ENCODE results near the gene PTPRD.

PTPRD gene

GRCh38 chr9:10052916-10053315 is 559.9 kb downstream of the PTPRD start:
- no peak for ATAC-seq (replicated peaks; ENCODE audit: extremely low read depth, poor library complexity, severe bottlenecking)
- no peak overlapping the region for H3K4me3 Mint-ChIP-seq

GRCh38 chr9:10052181-10052580 is 560.6 kb downstream of the PTPRD start:
- Mint-ChIP-seq H3K4me3 (no peak overlapping the region), H3K27me3 (no peaks in the 10 kb centered on the region), H3K27ac (ENCODE audit: low read depth) (no peak overlapping the region), H3K9me3 (peaks cover 6% of the 10 kb centered on the region), H3K4me1 (no peaks in the 10 kb centered on the region), H3K36me3 (ENCODE audit: insufficient read depth) (no peaks in the 10 kb centered on the region)
- ATAC-seq (replicated peaks; ENCODE audit: extremely low read depth, poor library complexity, severe bottlenecking) (no peak), DNase-seq (ENCODE audit: low spot score in 2 of 2) (no peak)

More at GRCh38 chr9:10052916-10053315, 559.9 kb downstream of the PTPRD start:
- Mint-ChIP-seq H3K4me1 (no peaks in the 10 kb centered on the region), H3K9me3 (peaks cover 6% of the 10 kb centered on the region), H3K27ac (ENCODE audit: low read depth) (no peak overlapping the region), H3K36me3 (ENCODE audit: insufficient read depth) (no peaks in the 10 kb centered on the region), H3K27me3 (no peaks in the 10 kb centered on the region)
- DNase-seq (ENCODE audit: low spot score in 2 of 2): no peak

DNA sequence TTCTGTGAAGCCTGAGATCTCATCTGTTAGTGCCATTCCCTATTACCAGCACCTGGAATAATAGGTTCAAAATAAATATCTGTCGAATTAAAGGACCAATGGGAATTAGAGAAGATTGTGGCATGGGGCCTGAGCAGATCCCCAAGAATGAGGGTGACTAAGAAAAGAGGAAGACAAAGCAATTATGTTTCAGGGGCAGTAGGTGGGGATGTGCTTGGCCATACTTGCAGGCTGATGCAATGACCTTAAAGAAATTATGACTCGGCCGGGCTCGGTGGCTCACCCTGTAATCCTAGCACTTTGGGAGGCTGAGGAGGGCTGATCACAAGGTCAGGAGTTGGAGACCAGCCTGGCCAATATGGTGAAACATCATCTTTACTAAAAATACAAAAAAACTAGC is 562.8 kb downstream of the PTPRD start:
- DNase-seq (ENCODE audit: low spot score in 2 of 2) (no peak), ATAC-seq (replicated peaks; ENCODE audit: extremely low read depth, poor library complexity, severe bottlenecking) (no peak)
- Mint-ChIP-seq H3K9me3 (peaks cover 6% of the 10 kb centered on the region), H3K4me1 (no peaks in the 10 kb centered on the region), H3K36me3 (ENCODE audit: insufficient read depth) (no peaks in the 10 kb centered on the region), H3K27ac (ENCODE audit: low read depth) (no peak overlapping the region), H3K4me3 (no peak overlapping the region), H3K27me3 (no peaks in the 10 kb centered on the region)

DNA sequence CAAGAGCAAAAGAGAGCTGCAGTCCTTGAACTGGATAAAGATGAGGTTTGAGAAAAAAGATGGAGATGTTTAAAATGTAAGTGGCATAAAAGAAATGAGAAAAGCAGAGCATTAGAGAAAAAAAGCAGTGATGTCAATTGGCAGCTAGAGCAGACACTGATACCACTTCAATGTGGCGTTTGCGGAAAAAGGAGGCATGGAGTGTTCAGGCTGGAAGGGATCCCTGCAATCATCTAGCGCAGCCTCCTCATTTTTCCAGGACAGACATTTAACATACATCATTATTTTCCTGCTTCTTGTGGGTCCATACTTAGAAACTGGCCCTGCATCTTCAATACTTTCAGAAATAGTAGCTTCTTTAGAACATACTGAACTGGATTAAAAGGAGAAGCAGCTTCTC is 563.8 kb downstream of the PTPRD start:
- DNase-seq (ENCODE audit: low spot score in 2 of 2): no peak
- Mint-ChIP-seq H3K9me3 (peaks cover 6% of the 10 kb centered on the region), H3K27ac (ENCODE audit: low read depth) (no peak overlapping the region), H3K4me3 (no peak overlapping the region), H3K4me1 (no peaks in the 10 kb centered on the region), H3K27me3 (no peaks in the 10 kb centered on the region), H3K36me3 (ENCODE audit: insufficient read depth) (no peaks in the 10 kb centered on the region)
- no peak for ATAC-seq (replicated peaks; ENCODE audit: extremely low read depth, poor library complexity, severe bottlenecking)

DNA sequence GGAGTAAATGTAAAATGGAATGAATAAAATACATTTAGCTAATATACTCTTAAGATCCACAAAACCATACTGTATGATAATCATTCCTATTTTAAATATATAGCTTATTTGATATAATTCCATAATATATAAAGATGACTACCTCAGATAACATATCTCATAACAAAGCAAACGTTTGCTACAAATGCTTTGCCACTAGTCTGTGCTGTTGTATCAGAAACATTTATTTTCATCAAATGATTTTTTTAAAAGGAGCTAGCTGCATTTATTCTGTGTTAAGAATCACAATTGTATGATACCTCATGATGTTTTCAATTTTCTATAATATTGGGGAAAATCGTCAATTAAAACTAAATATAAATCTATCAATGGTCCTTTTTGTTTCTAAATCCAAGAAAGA is 567.2 kb downstream of the PTPRD start:
- ATAC-seq (replicated peaks; ENCODE audit: extremely low read depth, poor library complexity, severe bottlenecking) (no peak), DNase-seq (ENCODE audit: low spot score in 2 of 2) (no peak)
- Mint-ChIP-seq H3K27me3 (no peaks in the 10 kb centered on the region), H3K4me1 (no peaks in the 10 kb centered on the region), H3K36me3 (ENCODE audit: insufficient read depth) (no peaks in the 10 kb centered on the region), H3K9me3 (peaks cover 5% of the 10 kb centered on the region), H3K4me3 (no peak overlapping the region), H3K27ac (ENCODE audit: low read depth) (no peak overlapping the region)

DNA sequence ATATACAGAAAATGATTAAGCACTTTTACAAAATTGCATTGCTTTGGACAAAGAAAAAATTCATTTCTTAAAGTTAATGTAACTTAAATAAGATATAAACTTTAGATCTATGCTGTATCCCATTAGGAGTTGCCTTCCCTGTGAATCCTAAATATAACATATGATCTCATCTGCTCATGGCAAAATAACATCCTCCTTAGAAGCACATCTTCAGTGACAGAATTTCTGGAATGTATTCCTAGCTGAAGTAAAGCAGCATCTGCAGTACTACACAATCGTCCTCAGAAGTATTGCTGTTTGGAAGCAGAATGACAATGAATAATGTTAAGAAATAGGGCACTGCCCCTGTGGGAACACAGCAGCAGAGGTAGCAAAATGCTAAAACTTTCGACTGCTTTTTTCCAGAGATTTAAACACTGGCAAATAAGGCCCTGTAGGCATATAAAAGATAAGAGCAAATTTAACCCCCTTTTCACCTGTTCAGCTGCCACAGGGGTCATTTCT is 571.0 kb downstream of the PTPRD start:
- ATAC-seq (replicated peaks; ENCODE audit: extremely low read depth, poor library complexity, severe bottlenecking): no peak
- Mint-ChIP-seq H3K9me3 (peaks cover 16% of the 10 kb centered on the region), H3K4me1 (no peaks in the 10 kb centered on the region)

DNA sequence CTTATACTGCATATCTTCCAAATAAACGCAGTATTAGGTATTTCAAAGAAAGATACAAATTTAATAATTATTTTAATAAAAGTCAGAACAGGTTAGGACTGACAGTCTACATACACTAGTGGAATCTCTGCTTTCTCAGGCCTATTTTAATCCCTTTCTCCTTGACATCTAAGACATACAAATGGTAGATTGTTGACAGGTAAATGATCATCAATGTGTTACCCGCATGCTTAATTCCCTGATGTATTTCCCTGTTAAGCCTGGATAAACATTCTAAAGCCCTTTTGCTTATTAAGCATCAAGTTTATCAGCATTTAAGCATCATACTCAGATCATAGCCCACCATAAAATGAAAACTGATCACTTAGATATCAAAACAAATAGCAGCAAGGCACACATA is 576.7 kb downstream of the PTPRD start:
- H3K36me3 Mint-ChIP-seq (ENCODE audit: insufficient read depth): no peaks in the 10 kb centered on the region
- DNase-seq (ENCODE audit: low spot score in 2 of 2) (no peak), ATAC-seq (replicated peaks; ENCODE audit: extremely low read depth, poor library complexity, severe bottlenecking) (no peak)
- H3K4me3 Mint-ChIP-seq: no peak overlapping the region
- peaks cover 23% of the 10 kb centered on the region for H3K9me3 Mint-ChIP-seq
- H3K4me1 Mint-ChIP-seq: no peaks in the 10 kb centered on the region
- no peak overlapping the region for H3K27ac Mint-ChIP-seq (ENCODE audit: low read depth)
- H3K27me3 Mint-ChIP-seq: no peaks in the 10 kb centered on the region

More for the DNA sequence above, 571.0 kb downstream of the PTPRD start:
- no peak for DNase-seq (ENCODE audit: low spot score in 2 of 2)
- Mint-ChIP-seq H3K27me3 (no peaks in the 10 kb centered on the region), H3K36me3 (ENCODE audit: insufficient read depth) (no peaks in the 10 kb centered on the region), H3K4me3 (no peak overlapping the region), H3K27ac (ENCODE audit: low read depth) (no peak overlapping the region)

- H3K36me3 Mint-ChIP-seq (ENCODE audit: insufficient read depth): no peaks in the 10 kb centered on the region
Observed at GRCh38 chr9:10032166-10032565, 580.6 kb downstream of the PTPRD start.

DNA sequence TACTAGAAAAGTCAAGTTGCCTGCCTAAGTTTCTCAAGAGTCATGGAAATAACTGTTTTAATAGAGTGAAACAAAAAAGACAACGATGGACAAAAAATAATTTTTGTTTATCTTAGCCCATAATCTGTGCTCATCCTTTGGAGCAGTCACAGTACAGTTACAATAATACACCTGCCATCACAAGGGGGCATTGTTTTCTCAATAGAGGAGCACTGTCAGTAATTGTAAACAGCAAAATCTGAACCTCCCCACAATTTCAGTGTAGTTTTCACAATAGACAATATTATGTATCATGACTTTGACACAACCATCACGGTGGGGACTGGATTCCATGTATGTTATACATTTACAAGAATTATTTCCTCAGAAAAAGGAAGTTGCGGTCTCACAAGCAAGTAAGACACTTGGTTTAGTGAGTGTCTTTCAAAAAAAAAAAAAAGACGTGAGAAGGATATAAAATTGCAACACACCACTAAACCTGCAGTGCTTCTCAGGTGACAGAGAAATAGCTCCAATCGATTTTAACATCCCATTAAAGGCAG is 586.3 kb downstream of the PTPRD start:
- no peak overlapping the region for H3K4me3 Mint-ChIP-seq
- no peaks in the 10 kb centered on the region for H3K27me3 Mint-ChIP-seq

More at GRCh38 chr9:10032166-10032565, 580.6 kb downstream of the PTPRD start:
- H3K4me1 Mint-ChIP-seq: no peaks in the 10 kb centered on the region
- H3K27me3 Mint-ChIP-seq: no peaks in the 10 kb centered on the region
- H3K27ac Mint-ChIP-seq (ENCODE audit: low read depth): no peak overlapping the region
- no peak for DNase-seq (ENCODE audit: low spot score in 2 of 2)
- no peak overlapping the region for H3K4me3 Mint-ChIP-seq
- no peak for ATAC-seq (replicated peaks; ENCODE audit: extremely low read depth, poor library complexity, severe bottlenecking)
- peaks cover 19% of the 10 kb centered on the region for H3K9me3 Mint-ChIP-seq

DNA sequence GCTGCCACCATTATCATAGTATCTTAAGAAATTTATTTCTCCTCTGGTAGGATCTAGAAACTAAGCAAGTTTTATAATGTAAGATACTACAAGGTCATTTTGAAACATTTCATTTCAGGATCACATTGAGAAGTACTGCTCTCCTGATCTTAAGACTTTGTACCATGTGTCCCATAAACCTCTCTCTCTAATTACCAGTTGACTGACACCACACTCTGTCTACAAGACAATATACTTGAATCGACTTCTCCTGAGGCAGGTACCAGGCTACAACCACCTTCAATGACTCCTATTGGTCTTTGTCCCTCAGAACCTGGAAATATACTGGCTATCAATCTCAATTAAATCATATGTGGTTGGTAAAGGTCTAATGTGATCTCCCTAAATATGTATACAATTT is 597.0 kb downstream of the PTPRD start:
- no peaks in the 10 kb centered on the region for H3K4me1 Mint-ChIP-seq
- no peak overlapping the region for H3K4me3 Mint-ChIP-seq
- H3K27ac Mint-ChIP-seq (ENCODE audit: low read depth): no peak overlapping the region
- H3K9me3 Mint-ChIP-seq: no peaks in the 10 kb centered on the region
- DNase-seq (ENCODE audit: low spot score in 2 of 2) (no peak), ATAC-seq (replicated peaks; ENCODE audit: extremely low read depth, poor library complexity, severe bottlenecking) (no peak)
- H3K36me3 Mint-ChIP-seq (ENCODE audit: insufficient read depth): no peaks in the 10 kb centered on the region
- no peaks in the 10 kb centered on the region for H3K27me3 Mint-ChIP-seq

More for the DNA sequence above, 586.3 kb downstream of the PTPRD start:
- DNase-seq (ENCODE audit: low spot score in 2 of 2) (no peak), ATAC-seq (replicated peaks; ENCODE audit: extremely low read depth, poor library complexity, severe bottlenecking) (no peak)
- H3K27ac Mint-ChIP-seq (ENCODE audit: low read depth): no peak overlapping the region
- no peaks in the 10 kb centered on the region for H3K4me1 Mint-ChIP-seq
- no peaks in the 10 kb centered on the region for H3K36me3 Mint-ChIP-seq (ENCODE audit: insufficient read depth)
- H3K9me3 Mint-ChIP-seq: peaks cover 8% of the 10 kb centered on the region

DNA sequence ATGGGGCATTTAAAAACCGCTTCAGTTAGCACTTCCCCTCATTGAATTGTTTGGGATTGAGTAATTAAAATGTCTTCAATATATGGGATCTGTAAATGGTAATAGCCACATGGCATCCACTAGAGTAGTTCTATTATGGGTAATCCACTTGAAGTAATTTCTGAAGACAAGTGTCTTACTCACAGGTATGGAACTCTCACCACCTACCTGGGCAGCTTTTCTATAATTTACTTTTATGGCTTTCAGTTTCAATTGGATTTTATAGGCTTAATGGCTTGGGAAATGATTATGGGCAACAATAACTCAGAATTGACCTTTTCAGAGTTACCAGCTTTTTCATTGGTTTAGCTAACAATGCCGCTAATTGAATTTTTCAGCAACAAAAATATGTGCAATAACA is 597.9 kb downstream of the PTPRD start:
- Mint-ChIP-seq H3K27ac (ENCODE audit: low read depth) (no peak overlapping the region), H3K36me3 (ENCODE audit: insufficient read depth) (no peaks in the 10 kb centered on the region), H3K27me3 (no peaks in the 10 kb centered on the region), H3K9me3 (no peaks in the 10 kb centered on the region), H3K4me3 (no peak overlapping the region), H3K4me1 (no peaks in the 10 kb centered on the region)
- DNase-seq (ENCODE audit: low spot score in 2 of 2) (no peak), ATAC-seq (replicated peaks; ENCODE audit: extremely low read depth, poor library complexity, severe bottlenecking) (no peak)

- ATAC-seq (replicated peaks; ENCODE audit: extremely low read depth, poor library complexity, severe bottlenecking) (no peak), DNase-seq (ENCODE audit: low spot score in 2 of 2) (no peak)
- Mint-ChIP-seq H3K36me3 (ENCODE audit: insufficient read depth) (no peaks in the 10 kb centered on the region), H3K27ac (ENCODE audit: low read depth) (no peak overlapping the region), H3K4me3 (no peak overlapping the region), H3K27me3 (no peaks in the 10 kb centered on the region), H3K9me3 (no peaks in the 10 kb centered on the region), H3K4me1 (no peaks in the 10 kb centered on the region)
Observed at GRCh38 chr9:10009401-10009800, 603.4 kb downstream of the PTPRD start.

- Mint-ChIP-seq H3K36me3 (ENCODE audit: insufficient read depth) (no peaks in the 10 kb centered on the region), H3K27ac (ENCODE audit: low read depth) (no peak overlapping the region), H3K27me3 (no peaks in the 10 kb centered on the region), H3K4me1 (no peaks in the 10 kb centered on the region), H3K9me3 (peaks cover under 1% of the 10 kb centered on the region), H3K4me3 (no peak overlapping the region)
- no peak for ATAC-seq (replicated peaks; ENCODE audit: extremely low read depth, poor library complexity, severe bottlenecking)
- no peak for DNase-seq (ENCODE audit: low spot score in 2 of 2)
Observed at GRCh38 chr9:10008101-10008799, 604.6 kb downstream of the PTPRD start.
